Body of pancreas (tissue), 4 donors: ENCODE measurements around the gene ZWINT. TPM values are rescaled to one million over a fixed set of nuclear protein-coding genes. Genes with fewer than 3 reads are reported as not detected.

ENCODE experiments used
- ATAC-seq: fragments of 150-250 bp; one replicate; pipeline ENCODE4 v1.9.1; 2016
- DNase-seq, 4 donors: peaks; one replicate each; pipeline ENCODE4 v3.0.0-alpha.2; 2019
- H3K27ac ChIP-seq, 4 donors: fragments of 200-600 bp; sonication (generic); 1 replicate in 3 of 4; 2 replicates in 1 of 4; pipeline versions ENCODE4 v1.5.1 to v1.6.1; 2016 to 2019; ENCODE audit warnings: mild to moderate bottlenecking in 1 of 4, mixed read lengths in 1 of 4, moderate library complexity in 1 of 4
- H3K27me3 ChIP-seq, 2 donors: fragments of 200-600 bp; sonication (generic); one replicate each; pipeline ENCODE4 v1.6.0; 2016; ENCODE audit warnings: mild to moderate bottlenecking in 1 of 2
- H3K36me3 ChIP-seq, 2 donors: fragments of 200-600 bp; sonication (generic); replicated peaks in 1 of 2; 2 replicates each; pipeline ENCODE4 v1.5.1; 2016; ENCODE audit warnings: low read depth in 2 of 2; ENCODE audit not compliant: insufficient read depth in 1 of 2
- H3K4me1 ChIP-seq: fragments of 200-600 bp; sonication (generic); one replicate; pipeline ENCODE4 v1.6.0; 2016
- H3K4me3 ChIP-seq, 2 donors: fragments of 200-600 bp; sonication (generic); 1 replicate in 1 of 2; 2 replicates in 1 of 2; pipeline ENCODE4 v1.5.1; 2016 to 2019
- H3K9me3 ChIP-seq, 3 donors: fragments of 200-600 bp; sonication (generic); 1 replicate in 2 of 3; 2 replicates in 1 of 3; pipeline ENCODE4 v1.5.1; 2016
- POLR2A ChIP-seq, 3 donors: fragments of 450-650 bp; IDR thresholded peaks; one replicate each; pipeline ENCODE4 v1.6.1; 2016; ENCODE audit warnings: antibody characterized with exemption in 3 of 3, mild to moderate bottlenecking in 2 of 3
- WGBS, 2 donors: methylation state at CpG; one replicate each; pipeline ENCODE4 v1.1.5; 2017; 5-methylcytosine and 5-hydroxymethylcytosine counted together
- intact Hi-C: fragments of 100-400 bp; cut with DNase I; formaldehyde crosslinking; loops from one replicate; pipeline ENCODE4 v1.15.1; 2023
- total RNA-seq, 2 donors: library from RNA; depleted of rRNA; stranded (reverse); fragments of >200 nt; gene quantifications; one replicate each; pipeline ENCODE4 v1.1.0, GENCODE V29; 2016
- TF ChIP-seq, protein P1 (sequence below), 7 experiments: fragments of 450-650 bp in 4 of 7; fragments of 200-600 bp in 3 of 7; sonication (generic) in 3 of 7; IDR thresholded peaks; one replicate each; pipeline ENCODE4 v1.5.1; 2016 to 2019; ENCODE audit warnings: antibody characterized with exemption in 7 of 7

The ZWINT gene
- total RNA-seq, 2 donors from 2014 or later: 2.9 to 4.6 TPM

DNA sequence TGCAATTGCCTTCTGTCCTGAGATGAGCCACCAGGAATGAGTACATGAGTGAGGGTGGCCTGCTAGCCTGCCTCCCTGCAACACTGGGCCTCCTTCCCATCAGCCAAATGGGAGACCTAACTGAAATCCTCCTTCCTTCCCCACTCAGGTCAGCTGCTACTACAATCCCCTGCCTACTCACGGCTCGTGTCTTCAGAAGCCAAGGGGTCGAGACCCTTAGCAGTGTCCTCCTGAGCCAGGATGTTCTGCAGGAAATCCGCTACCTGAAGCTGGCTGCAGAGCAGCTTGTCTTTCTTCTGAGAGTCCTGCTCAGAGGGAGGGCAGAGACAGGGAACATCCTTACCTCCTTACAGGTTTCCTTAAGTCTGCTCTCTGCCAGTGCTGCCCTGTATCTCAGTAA, 1.2 kb downstream of the ZWINT start:
- Histone ChIP-seq H3K27ac (no peak overlapping the region), H3K9me3 (no peaks in the 10 kb centered on the region), H3K4me3 (no peak overlapping the region), H3K4me1 (peaks cover 6% of the 10 kb centered on the region), H3K27me3 (no peaks in the 10 kb centered on the region), H3K36me3 (no peaks in the 10 kb centered on the region)
- DNase-seq (no peak), ATAC-seq (no peak)
- WGBS, 2 donors: 96 to 98% methylated on average over 4 of the region's 4 CpGs
- TF ChIP-seq, protein P1, sequence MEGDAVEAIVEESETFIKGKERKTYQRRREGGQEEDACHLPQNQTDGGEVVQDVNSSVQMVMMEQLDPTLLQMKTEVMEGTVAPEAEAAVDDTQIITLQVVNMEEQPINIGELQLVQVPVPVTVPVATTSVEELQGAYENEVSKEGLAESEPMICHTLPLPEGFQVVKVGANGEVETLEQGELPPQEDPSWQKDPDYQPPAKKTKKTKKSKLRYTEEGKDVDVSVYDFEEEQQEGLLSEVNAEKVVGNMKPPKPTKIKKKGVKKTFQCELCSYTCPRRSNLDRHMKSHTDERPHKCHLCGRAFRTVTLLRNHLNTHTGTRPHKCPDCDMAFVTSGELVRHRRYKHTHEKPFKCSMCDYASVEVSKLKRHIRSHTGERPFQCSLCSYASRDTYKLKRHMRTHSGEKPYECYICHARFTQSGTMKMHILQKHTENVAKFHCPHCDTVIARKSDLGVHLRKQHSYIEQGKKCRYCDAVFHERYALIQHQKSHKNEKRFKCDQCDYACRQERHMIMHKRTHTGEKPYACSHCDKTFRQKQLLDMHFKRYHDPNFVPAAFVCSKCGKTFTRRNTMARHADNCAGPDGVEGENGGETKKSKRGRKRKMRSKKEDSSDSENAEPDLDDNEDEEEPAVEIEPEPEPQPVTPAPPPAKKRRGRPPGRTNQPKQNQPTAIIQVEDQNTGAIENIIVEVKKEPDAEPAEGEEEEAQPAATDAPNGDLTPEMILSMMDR (IDR thresholded peaks at IDR 0.05): no peak
- no peak for TF ChIP-seq POLR2A (IDR thresholded peaks at IDR 0.05)
- intact Hi-C loops: no loop called here

GRCh38 chr10:56357018-56357417, 4.0 kb downstream of the ZWINT start:
- ATAC-seq (no peak), DNase-seq (no peak)
- H3K4me1 ChIP-seq: peaks cover 6% of the 10 kb centered on the region
- no peak for TF ChIP-seq POLR2A (IDR thresholded peaks at IDR 0.05)
- TF ChIP-seq, protein P1 (IDR thresholded peaks at IDR 0.05): no peak
- no peak overlapping the region for H3K4me3 ChIP-seq
- H3K27ac ChIP-seq: no peak overlapping the region
- no peaks in the 10 kb centered on the region for H3K27me3 ChIP-seq
- intact Hi-C loops: no loop called here
- no peaks in the 10 kb centered on the region for H3K36me3 ChIP-seq
- H3K9me3 ChIP-seq: no peaks in the 10 kb centered on the region

- H3K27me3 ChIP-seq: no peaks in the 10 kb centered on the region
- H3K4me1 ChIP-seq: no peaks in the 10 kb centered on the region
- 93 to 94% methylated on average over 20 of the region's 20 CpGs for WGBS, 2 donors
- no peak overlapping the region for H3K4me3 ChIP-seq
- TF ChIP-seq, protein P1 (IDR thresholded peaks at IDR 0.05): no peak
- TF ChIP-seq POLR2A (IDR thresholded peaks at IDR 0.05): no peak
- intact Hi-C loops: no loop called here
- no peak overlapping the region for H3K27ac ChIP-seq
- no peaks in the 10 kb centered on the region for H3K36me3 ChIP-seq
- no peak for DNase-seq
- H3K9me3 ChIP-seq: no peaks in the 10 kb centered on the region
- no peak for ATAC-seq
These were observed 9.0 kb downstream of the ZWINT start for GRCh38 chr10:56351909-56352630.

GRCh38 chr10:56349611-56350010, 11.4 kb downstream of the ZWINT start:
- no peak for TF ChIP-seq POLR2A (IDR thresholded peaks at IDR 0.05)
- TF ChIP-seq, protein P1 (IDR thresholded peaks at IDR 0.05): no peak
- Histone ChIP-seq H3K4me3 (no peak overlapping the region), H3K9me3 (no peaks in the 10 kb centered on the region), H3K27me3 (no peaks in the 10 kb centered on the region), H3K4me1 (no peaks in the 10 kb centered on the region), H3K27ac (no peak overlapping the region), H3K36me3 (no peaks in the 10 kb centered on the region)
- WGBS, 2 donors: 79 to 83% methylated on average over 1 of the region's 1 CpG
- no peak for DNase-seq
- intact Hi-C loops: no loop called here
- no peak for ATAC-seq

DNA sequence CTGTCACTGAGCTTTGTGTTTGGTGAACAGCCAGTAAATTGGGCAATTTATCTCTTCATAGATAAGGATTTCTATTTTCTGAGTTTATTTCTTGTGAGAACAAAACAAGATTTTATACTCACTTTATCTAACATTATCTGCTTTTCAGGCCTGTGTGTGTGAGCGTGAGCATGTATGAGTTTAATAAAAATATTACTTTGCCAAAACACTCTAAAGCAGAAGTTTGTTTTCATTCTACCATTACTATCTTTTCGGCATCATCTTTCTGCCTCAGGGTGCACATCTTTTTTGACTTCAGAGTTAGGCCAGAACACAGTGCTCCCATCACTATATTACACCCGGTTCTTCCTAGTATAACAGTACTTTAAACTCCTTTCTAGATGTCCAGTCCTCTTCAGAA, 13.0 kb downstream of the ZWINT start:
- Histone ChIP-seq H3K36me3 (no peaks in the 10 kb centered on the region), H3K4me1 (no peaks in the 10 kb centered on the region), H3K27me3 (no peaks in the 10 kb centered on the region), H3K27ac (no peak overlapping the region), H3K9me3 (no peaks in the 10 kb centered on the region), H3K4me3 (no peak overlapping the region)
- whole genome bisulfite sequencing, 2 donors: 74 to 79% methylated on average over 3 of the region's 3 CpGs
- DNase-seq (no peak), ATAC-seq (no peak)
- TF ChIP-seq, protein P1 (IDR thresholded peaks at IDR 0.05): no peak
- no peak for TF ChIP-seq POLR2A (IDR thresholded peaks at IDR 0.05)
- intact Hi-C loops: no loop called here
